ENCODE data around the gene COX6B2. TPM values are rescaled to one million over a fixed set of nuclear protein-coding genes. Genes with fewer than 3 reads are reported as not detected.

COX6B2 gene
- total RNA-seq, 2 experiments from 2014 or later, result not detected

- H3K36me3 Mint-ChIP-seq (ENCODE audit: low read depth), result peaks cover 3% of the 10 kb centered on the region
- ChIA-PET CTCF (interaction anchor here (1.4 to 2.8 kb wide), 2 partner anchors 13 kb away, joined by 3 to 9 read pairs; no protein-coding TSS in a partner anchor), POLR2A (no interaction called here)
- DNase-seq, result no peak
- no peak overlapping the region for H3K27ac Mint-ChIP-seq
- H3K9me3 Mint-ChIP-seq, result no peaks in the 10 kb centered on the region
- H3K27me3 Mint-ChIP-seq, result no peaks in the 10 kb centered on the region
- peaks cover 15% of the 10 kb centered on the region for H3K4me1 Mint-ChIP-seq
- H3K4me3 Mint-ChIP-seq, result no peak overlapping the region
These were observed 49.5 kb downstream of the COX6B2 start for GRCh38 chr19:55304980-55305379.

GRCh38 chr19:55304279-55304978, 50.1 kb downstream of the COX6B2 start:
- H3K4me3 Mint-ChIP-seq, result no peak overlapping the region
- H3K27me3 Mint-ChIP-seq, result no peaks in the 10 kb centered on the region
- H3K36me3 Mint-ChIP-seq (ENCODE audit: low read depth), result peaks cover 3% of the 10 kb centered on the region
- peaks cover 15% of the 10 kb centered on the region for H3K4me1 Mint-ChIP-seq
- H3K9me3 Mint-ChIP-seq, result no peaks in the 10 kb centered on the region
- ChIA-PET CTCF (no interaction called here), POLR2A (no interaction called here)
- DNase-seq, result peak; percentile 39
- H3K27ac Mint-ChIP-seq, result no peak overlapping the region

GRCh38 chr19:55303477-55303876, 51.0 kb downstream of the COX6B2 start:
- Mint-ChIP-seq H3K36me3 (ENCODE audit: low read depth) (peaks cover 3% of the 10 kb centered on the region), H3K4me1 (peaks cover 15% of the 10 kb centered on the region), H3K4me3 (no peak overlapping the region), H3K27ac (no peak overlapping the region), H3K9me3 (no peaks in the 10 kb centered on the region), H3K27me3 (peaks cover 3% of the 10 kb centered on the region)
- DNase-seq, result no peak
- ChIA-PET CTCF (interaction anchor here (1.4 to 3.1 kb wide), 2 partner anchors 11 to 80 kb away, joined by 5 to 28 read pairs; partner anchors contain the start of gene TMEM238), POLR2A (no interaction called here)

GRCh38 chr19:55302318-55302703, 52.2 kb downstream of the COX6B2 start:
- CTCF ChIA-PET, result interaction anchor here (0.5 to 3.1 kb wide), 14 partner anchors 10 to 322 kb away, joined by 3 to 28 read pairs (median 4); partner anchors contain the start of genes KMT5C, TMEM238 and ZNF784
- POLR2A ChIA-PET, result interaction anchor here (1.0 kb wide), 1 partner anchor 81 kb away, joined by 3 read pairs; no protein-coding TSS in a partner anchor
- DNase-seq, result no peak
- H3K9me3 Mint-ChIP-seq, result no peaks in the 10 kb centered on the region
- H3K36me3 Mint-ChIP-seq (ENCODE audit: low read depth), result peaks cover 3% of the 10 kb centered on the region
- peaks cover 3% of the 10 kb centered on the region for H3K27me3 Mint-ChIP-seq
- H3K27ac Mint-ChIP-seq, result peak overlapping the region; percentile 94
- H3K4me3 Mint-ChIP-seq, result peak overlapping the region; percentile 91
- peaks cover 15% of the 10 kb centered on the region for H3K4me1 Mint-ChIP-seq

- Mint-ChIP-seq H3K27ac (peak overlapping the region; percentile 94), H3K4me1 (peaks cover 15% of the 10 kb centered on the region), H3K9me3 (no peaks in the 10 kb centered on the region), H3K4me3 (peak overlapping the region; percentile 91), H3K36me3 (ENCODE audit: low read depth) (no peaks in the 10 kb centered on the region), H3K27me3 (peaks cover 3% of the 10 kb centered on the region)
- CTCF ChIA-PET, result interaction anchor here (0.5 to 3.1 kb wide), 34 partner anchors 8 to 894 kb away, joined by 3 to 28 read pairs (median 3); partner anchors contain the start of genes HSPBP1, KMT5C, PPP6R1 and TMEM238
- POLR2A ChIA-PET, result interaction anchor here (1.0 kb wide), 2 partner anchors 38 to 81 kb away, joined by 3 read pairs; partner anchors contain the start of gene KMT5C
- peak; percentile 95 for DNase-seq
These were observed 52.8 kb downstream of the COX6B2 start for GRCh38 chr19:55301459-55302317.

GRCh38 chr19:55300886-55301458, 53.5 kb downstream of the COX6B2 start:
- DNase-seq, result no peak
- H3K4me1 Mint-ChIP-seq, result peaks cover 13% of the 10 kb centered on the region
- no peaks in the 10 kb centered on the region for H3K9me3 Mint-ChIP-seq
- no peaks in the 10 kb centered on the region for H3K36me3 Mint-ChIP-seq (ENCODE audit: low read depth)
- ChIA-PET POLR2A (interaction anchor here (1.0 kb wide), 1 partner anchor 38 kb away, joined by 3 read pairs; the partner anchor contains the start of gene KMT5C), CTCF (interaction anchor here (0.5 to 3.1 kb wide), 27 partner anchors 9 to 259 kb away, joined by 3 to 28 read pairs (median 3); partner anchors contain the start of genes HSPBP1, KMT5C, PPP6R1 and UBE2S)
- peaks cover 3% of the 10 kb centered on the region for H3K27me3 Mint-ChIP-seq
- no peak overlapping the region for H3K4me3 Mint-ChIP-seq
- H3K27ac Mint-ChIP-seq, result peak overlapping the region; percentile 94

GRCh38 chr19:55299991-55300390, 54.5 kb downstream of the COX6B2 start:
- Mint-ChIP-seq H3K9me3 (no peaks in the 10 kb centered on the region), H3K4me3 (no peak overlapping the region), H3K27me3 (peaks cover 3% of the 10 kb centered on the region), H3K36me3 (ENCODE audit: low read depth) (no peaks in the 10 kb centered on the region), H3K27ac (no peak overlapping the region), H3K4me1 (peaks cover 9% of the 10 kb centered on the region)
- POLR2A ChIA-PET, result no interaction called here
- DNase-seq, result no peak
- CTCF ChIA-PET, result no interaction called here

Other genes with a start within 250 kb of the COX6B2 start
- 100 to 1,000 TPM; 135 to 152 TPM for gene PPP1R12C, start 237.1 kb downstream of the COX6B2 start, total RNA-seq
- gene TNNT1, start 205.5 kb downstream of the COX6B2 start, total RNA-seq, result under 1 TPM in 1 of 2 experiments, not detected in 1; 0.32 TPM
- not detected for gene TNNI3, start 197.0 kb downstream of the COX6B2 start, total RNA-seq
- not detected for gene DNAAF3, start 188.1 kb downstream of the COX6B2 start, total RNA-seq
- under 1 TPM in 1 of 2 experiments, not detected in 1; 0.17 TPM for gene SYT5, start 174.4 kb downstream of the COX6B2 start, total RNA-seq
- not detected for gene PTPRH, start 145.2 kb downstream of the COX6B2 start, total RNA-seq
- 10 to 100 TPM; 12.7 to 16.7 TPM for gene TMEM86B, start 126.0 kb downstream of the COX6B2 start, total RNA-seq
- 100 to 1,000 TPM; 189 to 222 TPM for gene PPP6R1, start 95.7 kb downstream of the COX6B2 start, total RNA-seq
- 10 to 100 TPM; 23.1 to 26.9 TPM for gene HSPBP1, start 74.6 kb downstream of the COX6B2 start, total RNA-seq
- gene BRSK1, start 70.7 kb downstream of the COX6B2 start, total RNA-seq, result 1 to 10 TPM; 6.8 TPM
- gene TMEM150B, start 29.4 kb downstream of the COX6B2 start, total RNA-seq, result under 1 TPM in 1 of 2 experiments, not detected in 1; 0.79 TPM
- gene KMT5C, start 14.8 kb downstream of the COX6B2 start, total RNA-seq, result 10 to 100 TPM; 21.7 to 28.3 TPM
- gene GARIN5B, start 8.5 kb upstream of the COX6B2 start, total RNA-seq, result not detected
- under 1 TPM; 0.27 TPM for gene IL11, start 15.7 kb upstream of the COX6B2 start, total RNA-seq
- gene TMEM190, start 22.1 kb upstream of the COX6B2 start, total RNA-seq, result not detected
- gene TMEM238, start 29.6 kb upstream of the COX6B2 start, total RNA-seq, result 10 to 100 TPM; 20.6 to 29.8 TPM
- gene RPL28, start 31.2 kb upstream of the COX6B2 start, total RNA-seq, result 1,000 to 10,000 TPM; 3,109 to 3,457 TPM
- gene UBE2S, start 53.1 kb upstream of the COX6B2 start, total RNA-seq, result 100 to 1,000 TPM; 238 to 255 TPM
- not detected for gene SHISA7, start 88.6 kb upstream of the COX6B2 start, total RNA-seq
- 10 to 100 TPM; 18.9 to 20.7 TPM for gene ISOC2, start 106.9 kb upstream of the COX6B2 start, total RNA-seq
- gene C19orf85, start 110.0 kb upstream of the COX6B2 start, total RNA-seq, result not detected
- 1 to 10 TPM; 7.3 to 9.7 TPM for gene ZNF628, start 121.9 kb upstream of the COX6B2 start, total RNA-seq
- gene NAT14, start 130.5 kb upstream of the COX6B2 start, total RNA-seq, result 10 to 100 TPM; 11.7 TPM
- under 1 TPM; 0.42 to 0.98 TPM for gene SSC5D, start 133.7 kb upstream of the COX6B2 start, total RNA-seq
- gene SBK2, start 182.4 kb upstream of the COX6B2 start, total RNA-seq, result not detected
- not detected for gene SBK3, start 190.8 kb upstream of the COX6B2 start, total RNA-seq
- gene ZNF579, start 226.1 kb upstream of the COX6B2 start, total RNA-seq, result 1 to 10 TPM; 7.0 to 8.0 TPM
- 10 to 100 TPM; 15.3 to 16.9 TPM for gene FIZ1, start 244.8 kb upstream of the COX6B2 start, total RNA-seq
- gene ZNF524, start 245.6 kb upstream of the COX6B2 start, total RNA-seq, result 10 to 100 TPM; 31.2 to 32.9 TPM